ENCODE measurements around the gene PDE1C.

DNA sequence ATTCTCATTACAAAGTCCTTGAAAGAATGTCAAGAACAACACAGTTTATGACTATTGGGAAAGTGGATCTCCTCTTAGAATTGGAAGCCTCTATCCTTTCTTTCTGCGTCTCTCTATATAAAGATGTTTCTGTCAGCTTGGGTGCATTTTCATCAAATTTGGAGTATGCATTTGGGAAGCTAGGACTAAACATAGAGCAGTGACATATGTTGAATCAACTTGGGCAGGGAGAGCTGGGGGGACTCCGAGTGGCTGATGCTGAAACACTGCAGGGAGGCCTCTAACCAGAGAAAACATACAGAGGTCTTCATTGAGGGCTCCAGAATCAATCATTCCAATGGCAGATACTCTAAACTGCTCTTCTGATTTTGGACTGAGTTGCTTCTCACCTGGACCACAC, 147.4 kb downstream of the PDE1C start:
- TF ChIP-seq, protein P1, sequence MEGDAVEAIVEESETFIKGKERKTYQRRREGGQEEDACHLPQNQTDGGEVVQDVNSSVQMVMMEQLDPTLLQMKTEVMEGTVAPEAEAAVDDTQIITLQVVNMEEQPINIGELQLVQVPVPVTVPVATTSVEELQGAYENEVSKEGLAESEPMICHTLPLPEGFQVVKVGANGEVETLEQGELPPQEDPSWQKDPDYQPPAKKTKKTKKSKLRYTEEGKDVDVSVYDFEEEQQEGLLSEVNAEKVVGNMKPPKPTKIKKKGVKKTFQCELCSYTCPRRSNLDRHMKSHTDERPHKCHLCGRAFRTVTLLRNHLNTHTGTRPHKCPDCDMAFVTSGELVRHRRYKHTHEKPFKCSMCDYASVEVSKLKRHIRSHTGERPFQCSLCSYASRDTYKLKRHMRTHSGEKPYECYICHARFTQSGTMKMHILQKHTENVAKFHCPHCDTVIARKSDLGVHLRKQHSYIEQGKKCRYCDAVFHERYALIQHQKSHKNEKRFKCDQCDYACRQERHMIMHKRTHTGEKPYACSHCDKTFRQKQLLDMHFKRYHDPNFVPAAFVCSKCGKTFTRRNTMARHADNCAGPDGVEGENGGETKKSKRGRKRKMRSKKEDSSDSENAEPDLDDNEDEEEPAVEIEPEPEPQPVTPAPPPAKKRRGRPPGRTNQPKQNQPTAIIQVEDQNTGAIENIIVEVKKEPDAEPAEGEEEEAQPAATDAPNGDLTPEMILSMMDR (IDR thresholded peaks at IDR 0.05): no peak
- no peak for TF ChIP-seq EZH2 (IDR thresholded peaks at IDR 0.05; ENCODE audit: borderline replicate concordance, insufficient read depth, low read depth, low read length, poor library complexity, severe bottlenecking)
